Esophagus mucosa (tissue), 1 donor: ENCODE measurements around the gene DQX1. TPM values are rescaled to one million over a fixed set of nuclear protein-coding genes. Genes with fewer than 3 reads are reported as not detected.

Experiments used
- ATAC-seq: fragments of 200-7000 bp; cut with Tn5 transposase; one replicate; pipeline ENCODE4 v1.9.1; 2020
- total RNA-seq: library from RNA; stranded (reverse); gene quantifications from one replicate; pipeline ENCODE4 v1.2.4, GENCODE V29; 2023
- donor health status: DM: yes; HTN: yes; CAD: no.

Gene DQX1
- total RNA-seq, 1 donor from 2014 or later, result 5.6 TPM

DNA sequence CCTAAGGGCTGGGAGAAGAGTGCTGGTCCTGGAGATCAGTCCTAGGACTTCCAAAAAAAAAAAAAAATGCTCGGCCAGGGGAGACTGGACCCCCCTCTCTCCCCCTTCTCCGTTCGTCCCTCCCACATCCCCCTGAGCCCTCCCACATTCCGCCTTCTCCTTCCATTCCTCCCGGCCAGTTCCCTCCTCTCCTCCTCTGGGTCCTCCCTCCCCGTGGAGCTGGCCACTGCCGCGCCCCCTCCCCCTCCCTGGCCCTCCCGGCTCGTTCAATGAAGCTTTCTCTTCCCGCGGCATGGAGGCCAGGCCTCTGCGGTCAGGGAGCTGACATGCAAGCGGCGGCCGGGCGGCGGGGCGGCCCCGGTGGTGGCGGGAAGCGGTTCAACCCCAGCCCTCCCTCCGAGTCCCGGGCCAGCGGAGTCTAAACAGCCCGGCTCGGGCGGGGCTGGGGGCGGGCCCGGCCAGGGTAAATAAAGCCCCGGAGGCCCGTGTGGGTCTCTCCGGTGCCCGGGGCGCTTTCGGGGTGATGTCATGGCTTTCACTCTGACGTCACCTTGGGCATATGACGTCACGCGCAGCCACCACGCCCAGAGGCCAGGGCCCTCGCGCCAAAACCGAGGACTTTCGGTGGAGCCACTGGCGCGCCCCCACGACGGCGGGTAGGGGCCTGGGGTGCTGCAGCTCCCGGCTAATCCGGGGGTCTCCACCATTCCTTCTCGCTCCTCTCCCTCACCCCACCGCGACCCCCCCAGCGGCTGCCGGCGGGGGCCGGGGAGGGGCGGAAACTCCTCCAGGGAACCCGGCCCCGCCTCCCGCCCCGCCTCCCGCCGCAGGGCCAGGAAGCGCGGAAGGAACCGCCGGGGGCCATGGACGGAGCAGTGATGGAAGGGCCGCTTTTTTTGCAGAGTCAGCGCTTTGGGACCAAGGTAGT is 28.1 kb upstream of the DQX1 start, which contains the start of the genes DOK1 and LOXL3:
TSS of gene DOK1 (plus strand) at position 829 of the 928 bp plus-strand sequence. CDS start at position 864, 35 bp downstream.
TSS of gene LOXL3 (minus strand) at position 51 of the 928 bp plus-strand sequence. CDS start 1,308 bp downstream, outside the sequence.
- ATAC-seq, result peak; percentile 58

DNA sequence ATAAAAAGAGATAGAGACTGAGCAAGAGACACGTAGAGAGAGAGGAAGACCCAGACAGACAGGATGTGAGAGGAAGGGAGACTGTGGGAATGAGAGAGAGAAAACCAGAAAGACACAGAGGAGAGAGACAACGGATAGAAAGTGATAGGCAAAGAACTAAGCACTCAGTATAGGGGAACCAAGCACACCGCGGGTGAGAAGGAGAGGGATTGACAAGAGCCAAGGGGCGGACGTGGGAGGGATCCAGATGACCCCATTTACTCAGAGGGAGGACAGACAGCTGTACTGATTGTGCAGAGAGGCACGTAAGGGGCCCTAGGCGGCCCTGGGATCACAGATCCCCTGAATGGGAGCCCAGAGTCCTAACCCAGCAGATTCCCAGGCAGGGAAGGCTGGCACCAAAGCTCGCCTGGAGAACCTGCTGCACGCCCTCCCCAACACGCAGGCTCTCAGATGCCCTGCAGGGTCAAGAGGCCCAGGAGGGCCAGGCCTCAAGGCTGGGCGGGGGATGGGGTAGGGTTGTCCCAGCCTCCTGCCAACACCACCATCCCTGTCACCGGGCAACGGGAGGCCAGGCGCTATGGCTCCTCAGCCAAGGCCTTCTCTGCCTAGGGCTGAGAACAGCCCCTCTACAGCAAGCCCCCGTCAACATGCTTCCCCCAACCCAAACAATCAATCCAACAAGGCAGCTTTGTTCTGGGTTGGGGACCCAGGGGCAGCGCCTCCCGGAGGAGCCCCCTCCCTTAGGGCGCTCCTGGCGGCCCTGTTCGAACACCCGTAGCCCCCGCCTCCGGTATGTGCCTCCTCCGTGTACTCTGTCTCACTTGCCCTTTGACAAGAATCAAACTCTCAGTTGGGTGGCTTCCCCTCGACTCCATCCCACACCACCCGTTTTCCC is 27.1 kb upstream of the DQX1 start:
- no peak for ATAC-seq

DNA sequence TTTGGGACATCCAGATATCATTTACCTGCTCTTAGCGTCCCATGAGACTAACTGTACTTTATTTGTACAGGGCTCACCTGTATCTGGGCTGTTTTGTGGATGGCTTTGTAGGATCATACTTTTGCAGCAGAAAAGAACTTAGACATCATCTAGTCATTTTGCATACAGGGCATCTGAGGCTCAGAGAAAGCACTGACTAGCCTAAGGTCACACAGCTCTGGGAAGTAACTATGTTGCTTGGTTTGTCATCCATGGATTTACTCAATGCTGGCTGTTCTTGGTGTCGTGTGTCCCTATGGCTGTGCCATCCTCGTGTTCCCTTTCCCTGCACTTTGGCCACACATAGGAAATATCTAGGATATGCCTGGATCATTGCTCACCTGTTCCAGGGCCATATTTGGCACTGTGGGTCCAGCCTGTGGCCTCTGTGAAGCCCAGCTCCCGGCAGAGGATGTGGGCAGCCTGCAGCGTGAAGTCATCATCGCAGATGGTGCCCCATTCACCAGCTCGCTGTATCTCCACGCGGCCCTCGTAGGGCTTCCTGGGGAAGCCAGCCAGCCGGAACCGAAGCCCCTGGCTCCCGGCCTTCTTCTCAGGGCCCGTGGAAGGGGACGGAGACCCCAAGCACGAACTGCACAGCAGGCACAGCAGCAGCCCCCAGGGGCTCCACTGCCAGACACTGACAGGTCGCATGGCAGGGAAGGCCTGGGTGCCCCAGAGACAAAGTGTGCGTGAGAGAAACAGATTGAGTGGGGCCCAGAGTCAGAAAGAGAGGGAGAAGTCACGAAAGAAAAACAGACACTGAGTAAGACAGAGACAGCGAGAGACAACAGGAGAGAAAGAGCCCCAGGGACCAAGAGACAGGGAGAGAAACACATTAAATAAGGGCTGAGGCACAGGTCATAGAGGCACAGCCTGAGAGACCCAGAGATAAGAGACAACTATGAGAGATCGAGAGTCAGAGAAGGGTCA is 26.2 kb upstream of the DQX1 start:
- ATAC-seq, result no peak

- no peak for ATAC-seq
Observed at GRCh38 chr2:74551530-74551929, 25.5 kb upstream of the DQX1 start.

DNA sequence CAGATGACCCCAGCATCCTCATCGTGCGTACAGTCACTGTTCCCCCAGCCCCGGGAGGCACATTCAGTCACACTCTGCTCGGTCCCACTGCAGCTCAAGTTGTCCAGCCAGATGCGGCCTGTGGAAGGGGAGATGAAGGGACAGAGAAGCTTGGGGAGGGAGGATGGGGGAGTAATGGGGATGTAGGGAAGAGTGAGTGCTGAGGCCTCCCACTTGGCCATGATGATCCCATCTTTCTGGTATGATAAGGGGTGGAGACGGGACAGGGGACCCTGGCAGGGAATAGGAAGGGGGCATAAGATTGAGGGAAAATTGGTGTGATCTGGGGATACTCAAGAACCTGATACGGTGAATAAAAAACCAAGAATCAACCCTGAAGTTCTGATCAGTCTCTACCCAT is 24.2 kb upstream of the DQX1 start:
- ATAC-seq, result no peak

GRCh38 chr2:74548900-74549826 is 23.1 kb upstream of the DQX1 start:
- peak; percentile 60 for ATAC-seq

- no peak for ATAC-seq
Observed at GRCh38 chr2:74548285-74548899, 22.4 kb upstream of the DQX1 start.

DNA sequence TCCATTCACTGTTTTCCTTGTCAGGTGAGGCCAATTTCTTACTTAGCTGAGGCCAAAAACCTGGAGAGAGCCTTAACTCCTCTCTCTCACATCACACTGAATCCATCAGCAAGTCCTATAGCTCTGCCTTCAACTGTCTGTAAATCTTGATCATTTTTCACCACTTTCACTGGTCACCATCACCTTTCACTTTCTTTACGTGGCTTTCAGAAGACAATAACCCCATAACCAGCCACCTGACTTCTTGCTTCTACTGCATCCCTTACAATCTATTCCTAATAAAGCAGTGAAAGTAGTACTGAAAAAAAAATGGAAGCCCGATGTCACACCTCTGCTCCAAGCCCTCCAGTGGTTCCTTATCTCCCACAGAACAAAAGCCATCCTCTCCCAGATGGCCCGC is 20.0 kb upstream of the DQX1 start:
- ATAC-seq, result no peak

DNA sequence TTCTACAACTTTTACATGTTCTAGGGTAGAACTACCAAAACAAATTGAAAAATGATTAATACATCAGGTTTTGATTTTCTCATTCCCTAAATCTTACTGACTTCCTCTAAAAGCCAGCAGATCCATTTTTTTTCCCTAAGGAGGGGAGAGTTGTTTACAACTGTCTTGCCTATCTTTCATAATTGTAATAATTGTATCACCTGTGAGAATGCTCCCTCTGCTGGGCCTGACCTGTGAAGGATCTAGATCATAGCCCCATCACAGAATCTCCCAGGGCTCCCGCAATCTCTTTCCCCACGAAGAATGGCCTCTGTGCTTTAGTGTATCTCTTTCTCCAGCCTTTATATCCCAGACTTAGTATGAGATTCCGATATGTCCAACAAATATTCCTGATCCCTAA is 18.6 kb upstream of the DQX1 start:
- no peak for ATAC-seq

DNA sequence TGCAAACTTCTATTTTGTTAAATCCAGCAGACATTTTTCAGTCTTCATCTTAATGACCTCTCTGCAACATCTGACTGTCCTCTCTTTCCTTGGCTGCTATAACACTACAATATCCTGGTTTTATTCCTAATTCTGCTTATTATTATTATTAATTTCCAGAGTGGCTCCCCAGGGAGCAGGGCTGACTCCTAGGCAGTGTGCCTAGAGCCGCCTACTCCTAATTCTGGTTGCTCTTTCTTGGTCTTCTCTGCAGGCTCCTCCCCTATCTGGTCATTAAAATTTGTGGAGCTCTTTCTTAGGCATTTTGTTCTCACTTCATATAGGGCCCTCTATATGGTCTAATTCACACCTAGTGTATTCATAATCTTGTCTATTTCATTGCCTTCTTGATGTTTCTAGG is 16.9 kb upstream of the DQX1 start:
- no peak for ATAC-seq

- no peak for ATAC-seq
Observed at GRCh38 chr2:74540291-74540690, 14.3 kb upstream of the DQX1 start.

DNA sequence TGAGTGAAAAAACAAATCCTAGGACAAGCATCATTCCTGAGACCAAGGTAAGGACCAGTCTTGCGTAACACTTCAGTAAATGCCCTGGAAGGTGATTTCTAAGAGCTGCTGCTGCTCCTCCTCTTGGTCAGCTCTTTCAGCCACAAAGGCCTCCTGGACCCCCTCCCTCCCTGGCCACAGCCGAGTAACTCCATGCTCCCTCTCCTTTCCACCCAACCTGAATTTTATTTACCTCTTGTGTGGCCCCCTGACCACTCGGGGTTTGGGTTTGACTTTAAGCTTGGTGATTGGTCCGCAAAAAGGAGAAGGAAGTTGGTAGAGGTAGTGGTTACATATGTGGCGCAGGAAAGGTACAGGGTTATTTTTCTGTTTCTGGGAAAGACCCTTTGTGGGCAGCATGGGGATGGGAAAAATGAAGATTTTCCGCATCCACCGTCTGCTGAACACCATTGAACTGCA is 12.9 kb upstream of the DQX1 start:
- no peak for ATAC-seq

GRCh38 chr2:74537140-74537539 is 11.1 kb upstream of the DQX1 start:
- ATAC-seq, result no peak

GRCh38 chr2:74536166-74536950 is 10.3 kb upstream of the DQX1 start:
- ATAC-seq, result no peak

- no peak for ATAC-seq
Observed at GRCh38 chr2:74535440-74535965, 9.5 kb upstream of the DQX1 start.

DNA sequence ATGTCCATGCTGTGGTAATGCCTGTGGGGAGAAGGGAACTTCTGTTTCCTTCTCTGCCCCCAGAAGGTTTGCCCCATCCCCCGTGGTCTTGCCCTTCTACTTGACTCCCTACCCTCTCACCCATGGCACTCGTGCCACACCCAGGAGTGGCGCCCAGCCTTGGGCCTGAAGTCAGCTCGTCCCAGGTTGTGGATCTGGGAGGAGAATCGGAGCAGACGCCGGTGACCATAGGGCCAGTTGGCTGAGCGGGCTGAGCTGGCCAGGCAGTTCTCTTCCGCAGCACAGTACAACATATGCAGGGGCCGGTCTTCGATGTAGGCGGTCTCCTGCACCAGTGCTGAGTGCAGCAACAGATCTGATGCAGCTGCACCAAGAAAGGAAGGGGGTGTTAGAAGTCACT is 8.4 kb upstream of the DQX1 start:
- ATAC-seq, result no peak

DNA sequence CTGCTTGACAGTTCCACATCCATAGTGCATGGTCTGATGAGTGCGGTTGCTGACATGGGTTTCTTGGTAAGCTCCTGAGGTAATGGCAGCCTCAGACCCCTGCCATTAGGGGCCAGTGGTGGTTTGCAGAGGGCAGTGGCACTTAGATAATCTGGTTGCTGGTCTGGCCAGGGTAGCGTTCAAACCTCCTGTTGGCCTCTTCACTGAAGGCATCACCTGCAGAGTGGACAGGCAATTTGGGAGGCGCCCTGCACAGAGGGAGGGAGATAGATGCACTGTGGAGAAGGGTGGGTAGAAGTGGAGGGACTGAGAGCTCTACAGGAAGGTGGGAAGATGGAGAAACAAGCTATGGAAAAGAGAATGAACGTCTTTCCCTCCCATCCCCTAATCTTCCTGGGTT is 7.4 kb upstream of the DQX1 start:
- ATAC-seq, result no peak

- no peak for ATAC-seq
Observed at GRCh38 chr2:74532222-74532621, 6.2 kb upstream of the DQX1 start.

DNA sequence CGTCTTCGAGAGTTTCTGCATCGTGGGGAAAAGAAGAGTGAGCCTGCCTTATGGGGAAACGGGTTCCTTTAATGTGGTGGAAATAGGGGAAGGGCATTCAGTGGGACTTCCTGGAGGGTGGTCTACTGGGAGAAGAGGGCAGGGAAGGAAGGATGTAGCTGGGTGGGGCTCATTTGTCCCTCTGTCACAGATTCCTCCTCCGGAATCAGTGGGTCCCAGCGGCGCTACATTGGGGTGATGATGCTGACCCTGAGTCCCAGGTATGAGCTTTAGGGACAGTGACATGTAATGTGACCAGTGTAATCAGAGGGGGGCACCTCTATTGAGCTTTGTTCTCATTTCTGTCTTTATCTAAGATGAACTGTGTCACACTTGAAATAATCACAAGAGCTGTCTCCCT is 5.6 kb upstream of the DQX1 start:
- no peak for ATAC-seq
